GM19035 (cell line): ENCODE measurements around the gene VPS37C.
"Not testable (repeated sequence)": the region's sequence is repeated elsewhere in the genome, so short reads cannot be mapped to it uniquely, and the experiment has no call there.

Experiments
- ATAC-seq: cut with Tn5 transposase; IDR thresholded peaks from one replicate; pipeline ENCODE4 v1.9.1; 2021; ENCODE audit not compliant: unreplicated experiment

Gene VPS37C

DNA sequence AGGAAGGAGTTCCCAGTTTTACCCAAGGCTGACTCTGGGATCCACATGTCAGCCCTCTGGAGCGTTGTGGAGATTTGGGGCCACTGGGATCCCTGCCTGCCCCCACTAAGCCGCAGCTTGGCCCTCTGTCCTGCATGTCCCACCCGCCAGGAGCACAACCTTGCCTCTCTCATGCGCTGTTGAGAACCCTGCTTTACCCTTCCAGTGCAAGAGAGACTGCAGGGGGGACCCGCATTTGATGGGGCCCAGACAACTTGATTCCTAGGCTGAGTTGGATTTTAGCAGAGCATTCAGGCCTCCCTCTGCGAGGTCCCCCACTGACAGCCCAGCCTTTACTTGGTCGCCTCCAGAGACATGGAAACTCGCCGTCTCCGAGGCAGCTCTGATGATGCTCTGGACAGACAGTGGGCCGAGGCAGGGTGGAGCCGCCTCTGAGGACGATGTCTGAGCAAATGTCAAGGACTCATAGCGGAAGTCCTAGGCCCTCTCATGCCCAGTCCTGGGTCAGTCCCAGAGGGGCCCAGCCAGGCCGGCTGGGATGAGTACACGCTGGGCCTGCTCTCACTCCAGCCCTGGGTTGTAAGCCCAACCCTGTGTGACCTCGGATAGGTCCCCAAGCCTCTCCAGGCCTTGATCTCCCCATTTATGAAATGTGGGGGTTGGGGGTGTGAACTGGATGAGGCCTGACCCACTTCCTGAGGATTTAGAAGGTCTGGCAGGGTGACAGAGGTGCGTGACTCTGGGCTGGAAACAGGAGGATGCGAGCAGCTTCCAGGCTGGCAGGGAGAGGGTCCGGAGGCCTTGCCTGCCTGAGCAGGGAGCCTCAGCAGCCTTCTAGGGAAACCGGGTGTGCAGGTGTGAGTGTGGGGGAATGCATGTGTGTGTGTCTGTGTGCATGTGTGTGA is 58.3 kb downstream of the VPS37C start:
- ATAC-seq, result no peak

DNA sequence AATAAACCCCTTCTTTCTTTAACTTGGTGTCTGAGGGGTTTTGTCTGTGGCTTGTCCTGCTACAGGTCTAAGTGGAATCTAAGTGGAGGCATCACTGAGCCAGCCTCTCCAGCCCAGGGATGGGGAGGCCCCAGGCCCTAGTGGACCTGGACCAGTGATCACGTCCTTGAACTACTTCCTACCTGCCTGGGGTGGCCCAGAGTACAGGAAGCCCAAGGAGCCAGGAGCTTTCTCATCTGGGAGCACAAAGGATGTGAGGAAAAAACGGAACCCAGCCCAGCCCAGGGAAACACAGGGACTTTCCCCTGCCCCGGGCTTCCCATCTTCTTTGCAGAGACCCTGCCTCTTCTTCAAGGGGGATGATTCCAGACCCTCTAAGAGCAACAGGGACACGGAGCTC is 62.4 kb downstream of the VPS37C start:
- no peak for ATAC-seq

DNA sequence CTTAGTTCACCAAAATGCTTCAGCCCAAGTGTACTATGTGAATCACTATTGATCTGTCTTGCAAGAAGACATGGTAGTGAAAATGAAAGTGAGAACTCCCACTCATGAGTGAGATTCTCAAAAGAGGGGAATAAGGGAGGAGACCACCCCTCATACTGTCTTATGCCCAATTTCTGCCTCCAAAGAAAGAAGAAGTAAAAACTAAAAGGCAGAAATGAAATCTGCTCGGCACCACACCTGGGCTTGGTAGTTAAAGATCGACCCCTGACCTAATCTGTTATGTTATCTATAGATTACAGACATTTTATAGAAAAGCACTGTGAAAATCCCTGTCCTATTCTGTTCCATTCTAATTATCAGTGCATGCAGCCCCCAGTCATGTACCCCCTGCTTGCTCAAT is 63.0 kb downstream of the VPS37C start:
- not testable (repeated sequence) for ATAC-seq

DNA sequence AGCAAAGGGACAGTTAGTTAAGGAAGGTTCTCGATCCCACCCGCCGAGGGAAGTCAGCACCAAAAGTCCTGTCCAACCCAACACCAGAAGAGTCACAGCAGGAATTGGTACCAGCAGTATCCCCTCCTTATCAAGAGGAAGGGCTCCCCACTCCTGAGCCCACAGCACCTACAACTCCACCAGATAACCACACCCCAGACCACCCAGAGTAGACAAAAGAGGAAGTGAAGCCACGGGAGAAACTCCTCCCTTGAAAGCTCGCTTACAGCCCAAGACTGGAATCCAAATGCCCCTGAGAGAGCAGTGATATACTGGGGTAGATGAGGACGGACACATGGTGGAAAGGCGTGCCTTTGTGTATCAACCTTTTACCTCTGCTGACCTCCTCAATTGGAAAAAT is 66.2 kb downstream of the VPS37C start:
- ATAC-seq, result no peak

DNA sequence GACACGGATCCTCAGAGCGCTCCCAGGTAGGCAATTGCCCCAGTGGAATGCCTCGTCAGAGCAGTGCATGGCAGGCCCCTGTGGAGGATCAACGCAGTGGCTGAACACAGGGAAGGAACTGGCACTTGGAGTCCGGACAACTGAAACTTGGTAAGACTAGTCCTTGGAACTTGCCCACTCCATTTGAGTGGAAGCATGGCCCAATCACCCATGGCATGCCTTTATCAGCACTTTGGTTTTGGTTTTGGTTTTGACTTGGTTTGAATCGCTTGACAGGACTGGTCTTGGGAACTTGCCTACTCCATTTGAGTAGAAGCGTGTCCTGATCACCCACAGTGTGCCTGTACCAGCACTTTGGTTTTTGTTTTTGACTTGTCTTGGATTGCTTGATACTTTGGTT is 67.1 kb downstream of the VPS37C start:
- not testable (repeated sequence) for ATAC-seq

DNA sequence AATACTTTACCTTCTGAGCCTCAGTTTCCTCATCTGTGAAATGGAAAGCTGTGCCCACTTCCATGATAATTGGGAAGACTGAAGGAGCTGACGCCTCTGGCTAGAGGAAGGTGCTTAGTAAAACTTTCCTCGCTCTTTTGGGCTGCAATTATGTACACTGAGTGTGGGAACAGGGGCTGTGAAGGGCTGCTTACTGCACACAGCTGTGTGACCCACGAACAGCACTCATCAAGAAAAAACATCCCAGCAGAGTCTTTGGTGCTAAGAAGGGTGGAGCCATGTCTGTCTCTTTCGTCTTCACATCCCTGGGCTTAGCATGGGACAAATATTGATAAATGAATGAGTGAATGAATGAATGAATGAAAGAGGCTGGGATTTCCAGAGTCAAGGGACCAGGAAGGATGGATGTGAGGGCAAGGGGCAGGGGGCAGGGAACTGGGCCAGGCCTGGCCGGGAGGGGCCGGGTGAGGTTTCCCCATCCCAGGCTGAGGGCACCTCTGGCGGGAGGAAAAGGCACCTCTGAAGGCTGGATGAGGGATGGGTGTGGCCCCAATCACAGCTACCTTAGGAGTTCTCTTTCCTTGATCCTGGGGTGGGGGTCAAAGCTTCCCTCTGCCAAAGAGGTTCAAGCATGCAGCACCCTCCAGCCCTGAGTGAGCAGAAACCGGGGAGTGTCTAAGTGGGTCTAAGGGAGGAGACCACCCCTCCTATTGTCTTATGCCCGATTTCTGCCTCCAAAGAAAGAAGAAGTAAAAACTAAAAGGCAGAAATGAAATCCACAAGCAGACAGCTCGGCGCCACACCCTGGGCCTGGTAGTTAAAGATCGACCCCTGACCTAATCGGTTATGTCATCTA is 68.1 kb downstream of the VPS37C start:
- no peak for ATAC-seq

DNA sequence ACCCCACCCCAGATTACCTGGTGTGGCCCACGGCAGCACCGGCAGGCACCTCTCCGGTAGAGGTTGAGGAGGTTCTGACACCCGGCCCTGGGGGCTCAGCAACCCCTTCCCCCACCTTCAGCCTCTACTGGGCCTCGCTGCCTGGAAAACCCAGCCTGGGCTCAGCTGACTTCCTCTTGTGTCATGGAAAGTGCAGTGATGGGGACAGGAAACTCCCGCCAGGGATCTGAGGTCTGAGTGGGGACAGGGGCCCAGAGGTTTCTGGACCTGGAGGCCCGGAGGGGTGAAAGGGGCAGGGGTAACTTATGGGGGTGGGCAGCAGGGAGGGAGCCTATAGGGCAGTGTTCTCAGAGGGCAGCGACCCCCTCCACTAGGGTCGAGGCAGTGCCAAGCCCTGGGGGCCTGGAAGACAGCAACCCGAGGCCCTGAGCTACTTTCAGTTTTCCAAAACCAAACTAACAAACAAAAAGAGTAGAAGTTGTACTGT is 68.9 kb downstream of the VPS37C start:
- ATAC-seq, result no peak

DNA sequence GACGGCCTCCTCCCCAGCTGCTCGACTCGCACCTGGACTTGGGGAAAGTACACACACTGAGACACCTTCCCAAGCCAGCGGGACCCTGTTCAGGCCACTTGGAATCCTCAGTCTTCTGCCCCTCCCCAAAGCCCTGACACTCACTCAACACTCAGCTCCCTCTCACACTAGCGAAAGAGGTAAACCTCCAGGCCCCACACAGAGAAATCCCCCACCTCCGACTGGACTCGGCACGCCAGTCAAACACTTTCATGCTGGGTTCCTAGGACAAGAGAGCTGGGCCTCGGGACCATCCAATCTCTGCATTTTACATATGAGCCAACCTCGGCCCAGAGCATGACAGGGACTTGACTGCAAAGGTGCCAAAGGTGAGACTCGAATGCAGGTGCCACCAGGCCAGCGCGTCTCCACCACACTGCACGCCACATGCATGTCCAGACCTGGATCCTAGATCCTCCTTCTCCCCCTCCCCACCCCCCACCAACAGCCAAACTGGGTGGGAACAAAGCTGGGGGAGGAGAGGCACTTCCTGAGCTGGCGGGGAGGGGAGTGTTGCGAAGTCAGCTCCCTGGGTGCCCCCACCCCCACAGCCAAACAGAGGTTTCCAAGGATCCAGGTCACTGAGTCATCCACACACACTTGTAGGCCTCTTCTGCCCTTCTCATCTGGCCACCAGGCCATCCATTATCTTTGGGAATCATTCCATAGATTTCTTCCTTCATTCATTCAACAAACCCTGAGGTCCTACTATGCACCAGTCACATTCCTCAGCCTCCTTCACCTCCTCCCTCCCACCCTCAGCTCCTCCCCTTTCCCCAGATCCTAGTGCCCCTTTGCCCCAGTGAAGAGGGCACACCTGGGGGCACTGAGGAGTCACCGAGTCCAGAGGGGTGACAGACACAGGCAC is 69.6 kb downstream of the VPS37C start:
- no peak for ATAC-seq

DNA sequence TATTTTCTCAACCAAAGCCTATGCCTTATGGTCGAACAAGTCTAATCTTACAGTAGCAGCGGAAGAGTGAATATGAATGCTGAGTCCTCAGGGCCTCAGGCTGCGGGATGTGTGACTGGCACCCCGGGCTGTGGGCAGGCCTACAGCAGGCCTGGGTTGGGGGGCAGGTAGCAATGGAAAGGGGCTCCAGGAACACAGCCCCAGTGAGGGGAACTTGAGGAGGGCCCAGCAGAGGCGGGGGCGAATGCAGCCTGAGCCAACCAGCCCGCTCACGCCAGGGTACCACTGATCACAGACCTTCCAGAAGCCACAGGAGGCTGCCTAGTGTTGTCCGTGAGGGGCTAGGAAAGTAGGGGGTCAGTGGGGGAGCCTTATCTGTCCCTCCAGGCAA is 70.2 kb downstream of the VPS37C start:
- ATAC-seq, result no peak

DNA sequence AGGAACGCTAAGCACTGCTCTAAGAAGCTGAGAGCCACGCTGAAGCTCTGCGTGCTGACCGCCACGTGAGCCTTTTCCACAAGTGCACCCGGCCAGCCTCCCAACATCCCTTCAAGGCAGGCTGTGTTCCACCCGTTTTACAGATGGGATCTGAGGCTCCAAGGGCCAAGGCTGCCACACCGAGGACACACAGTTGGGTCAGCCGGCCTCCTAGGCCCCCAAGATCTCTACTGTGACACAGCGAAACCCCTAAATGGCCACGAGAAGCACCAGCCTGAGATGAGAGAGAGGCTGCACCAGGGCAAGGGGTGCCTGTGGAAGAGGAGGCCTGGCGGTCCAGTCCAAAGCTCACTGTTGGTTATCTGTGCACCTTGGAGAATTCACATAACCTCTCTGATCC is 70.7 kb downstream of the VPS37C start:
- no peak for ATAC-seq

DNA sequence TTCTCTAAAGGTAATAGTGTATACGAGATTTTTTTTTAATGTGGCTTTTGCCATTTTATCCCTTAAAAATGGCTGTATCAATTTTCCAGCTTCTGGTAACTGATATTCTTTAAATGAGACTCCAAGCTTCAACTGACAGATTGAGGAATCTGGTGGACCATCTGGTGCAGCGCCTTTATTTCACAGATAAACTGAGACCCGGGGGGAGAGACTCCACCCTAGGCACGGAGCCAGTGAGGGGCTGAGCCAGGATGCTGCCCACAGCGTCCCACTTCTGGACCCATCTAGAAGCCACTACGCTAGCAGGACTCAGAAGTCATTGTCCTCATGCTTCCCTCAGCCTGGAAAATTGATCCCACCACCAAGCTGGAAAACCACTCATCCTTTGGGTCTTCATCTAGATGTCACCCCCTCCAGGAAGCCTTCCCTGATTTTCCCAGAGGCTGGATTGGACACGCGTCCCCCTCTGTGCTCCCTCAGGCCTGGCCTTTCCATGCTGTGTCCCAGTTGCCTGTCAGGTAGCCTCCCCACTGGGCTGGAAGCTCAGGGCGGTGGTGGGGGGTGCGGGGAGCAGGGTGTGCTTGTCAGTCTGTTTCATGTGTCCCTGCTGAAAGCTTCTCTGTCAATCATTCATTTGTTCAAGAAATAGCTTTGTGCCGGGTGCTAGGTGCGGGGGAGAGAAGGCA is 71.3 kb downstream of the VPS37C start:
- no peak for ATAC-seq

DNA sequence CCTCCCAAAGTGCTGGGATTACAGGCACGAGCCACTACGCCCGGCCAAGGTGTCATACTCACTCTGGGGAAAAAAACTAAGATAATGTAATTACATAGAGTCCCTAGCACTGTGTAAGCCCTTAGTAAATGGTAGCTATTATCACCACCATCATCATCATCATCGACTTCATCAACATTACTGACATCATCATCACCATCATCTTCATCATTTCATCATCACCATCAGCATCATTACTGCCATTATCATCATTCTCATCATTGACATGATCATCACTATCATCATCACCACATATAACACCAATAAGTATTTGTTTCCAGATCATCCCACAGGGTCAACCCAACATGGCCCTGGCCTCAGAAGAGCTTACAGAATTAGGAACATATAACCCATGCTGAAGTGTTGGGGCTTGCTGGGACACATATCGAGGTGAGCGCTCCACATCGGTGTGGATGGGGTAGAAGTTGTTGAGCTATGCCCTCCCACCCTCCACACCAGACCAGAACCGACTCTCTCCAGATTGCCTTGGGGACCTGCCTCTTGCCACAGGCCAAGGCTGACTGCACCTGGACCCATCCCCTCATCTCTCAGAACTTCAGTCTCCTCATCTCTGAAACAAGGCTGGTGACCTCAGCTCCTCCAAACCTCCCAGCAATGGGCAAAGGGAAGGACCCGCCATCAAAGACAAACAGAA is 73.7 kb downstream of the VPS37C start:
- no peak for ATAC-seq

DNA sequence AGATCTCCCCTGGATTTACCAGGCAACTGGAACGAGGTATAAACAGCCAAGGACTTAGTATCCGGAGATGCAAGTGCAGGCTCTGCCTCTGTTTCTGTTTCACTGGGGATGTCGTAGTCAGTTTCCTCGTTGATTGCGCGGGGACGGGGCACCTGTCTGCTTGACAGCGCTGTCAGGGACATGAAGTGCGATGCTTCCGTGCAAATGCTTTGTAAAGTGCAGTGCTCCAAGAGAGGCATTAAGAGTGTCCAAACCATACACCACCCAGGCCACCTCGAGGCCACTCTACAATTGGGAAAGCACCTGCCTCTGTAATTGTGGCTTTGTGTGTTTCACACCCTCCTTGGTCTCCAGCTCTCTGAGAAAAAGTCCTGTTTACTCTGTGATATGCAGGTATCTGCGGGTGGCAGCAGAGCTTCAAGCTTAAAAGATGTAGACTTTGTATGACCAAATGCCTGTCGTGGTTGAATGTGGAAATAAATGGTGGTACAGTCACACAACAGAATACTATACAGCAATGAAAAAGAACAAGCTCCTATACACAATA is 77.6 kb downstream of the VPS37C start:
- ATAC-seq, result no peak

DNA sequence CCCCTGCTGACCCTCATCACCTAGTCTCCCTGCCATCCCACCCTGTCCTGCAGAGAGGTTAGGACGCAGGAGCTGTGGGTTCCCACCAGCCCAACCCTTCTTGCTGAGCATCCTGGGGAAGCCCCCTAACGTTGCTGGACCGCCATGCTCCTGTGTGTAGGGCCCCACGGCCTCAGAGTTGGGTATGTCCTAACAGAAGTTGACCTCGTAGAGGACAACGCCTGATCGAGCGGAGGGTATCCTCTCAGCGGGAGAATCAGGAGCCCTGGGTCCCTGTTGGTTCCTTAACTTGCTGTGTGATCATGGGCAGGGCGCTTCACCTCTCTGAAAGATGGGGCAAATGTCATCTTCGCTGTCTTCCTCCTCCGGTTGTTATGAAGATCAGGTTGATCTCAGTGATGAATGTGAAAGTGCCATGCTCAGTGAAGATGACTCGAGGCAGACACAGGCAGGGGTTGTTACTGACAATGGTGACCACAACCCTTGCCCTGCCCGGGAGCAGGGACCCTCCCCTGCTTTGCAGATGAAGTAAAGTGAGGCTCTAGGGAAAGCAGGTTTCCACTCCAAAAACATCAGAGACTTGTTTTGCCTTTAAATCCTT is 78.2 kb downstream of the VPS37C start:
- ATAC-seq, result no peak

DNA sequence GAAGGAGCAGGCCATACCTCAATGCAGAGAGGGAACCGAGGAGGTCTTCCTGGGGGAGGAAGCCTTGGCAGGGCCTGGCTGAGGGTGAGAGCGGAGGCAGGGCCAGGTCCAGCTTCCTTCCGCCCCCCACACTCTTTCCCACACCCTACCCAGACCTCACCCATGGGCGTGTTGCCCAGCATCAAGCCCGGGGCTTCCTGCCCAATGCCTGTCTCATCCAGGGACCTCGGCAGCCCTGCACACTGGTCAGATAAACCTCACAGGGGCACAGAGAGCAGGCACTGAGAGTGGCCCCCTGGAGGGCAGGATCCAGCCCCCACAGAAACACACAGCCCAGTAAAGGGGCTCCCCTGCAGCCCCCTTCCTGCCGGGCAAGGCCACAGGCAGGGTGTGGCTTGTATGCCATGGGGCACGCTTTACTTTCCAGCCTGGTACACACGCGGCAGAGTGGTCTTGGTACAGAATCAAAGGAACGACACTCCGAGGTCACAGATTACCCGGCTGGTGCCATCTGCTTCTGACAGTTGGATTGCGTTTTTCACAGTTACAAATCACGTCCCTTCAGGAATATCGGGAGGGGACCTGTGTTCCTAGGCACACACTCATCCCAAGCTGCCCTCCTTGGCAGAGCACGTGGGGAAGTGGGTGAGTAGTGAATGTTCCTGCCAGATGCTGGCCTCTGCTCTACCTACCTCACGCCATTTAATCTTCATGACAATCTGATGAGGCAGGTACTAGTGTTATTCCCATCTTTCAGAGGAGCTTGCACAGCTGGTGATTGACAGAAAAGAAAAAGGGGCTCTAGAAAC is 79.0 kb downstream of the VPS37C start:
- ATAC-seq, result no peak

DNA sequence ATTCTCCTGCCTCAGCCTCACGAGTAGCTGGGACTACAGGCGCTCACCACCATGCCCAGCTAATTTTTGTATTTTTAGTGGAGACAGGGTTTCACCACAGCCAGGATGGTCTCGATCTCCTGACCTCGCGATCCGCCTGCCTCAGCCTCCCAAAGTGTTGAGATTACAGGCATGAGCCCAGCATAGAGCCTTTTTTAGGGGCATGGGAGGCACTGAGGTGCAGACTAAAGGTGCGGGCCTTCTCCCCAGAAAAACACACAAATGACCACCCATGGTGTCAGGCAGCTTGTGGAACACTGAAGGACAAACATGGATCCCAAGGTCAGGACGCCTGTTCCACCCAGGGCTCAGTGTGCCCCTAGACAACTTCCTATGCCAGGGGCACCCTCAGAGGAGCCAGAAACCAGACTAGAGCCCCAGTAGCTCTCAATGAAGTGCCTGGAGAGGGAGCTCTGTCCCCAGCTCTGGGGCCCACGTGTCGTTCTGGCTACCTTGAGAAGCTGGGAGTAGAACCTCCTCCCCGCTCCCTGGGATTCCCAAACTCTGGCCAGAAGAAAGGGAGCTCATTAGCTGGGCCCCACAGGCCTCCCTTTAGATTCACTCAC is 80.1 kb downstream of the VPS37C start:
- ATAC-seq, result no peak

DNA sequence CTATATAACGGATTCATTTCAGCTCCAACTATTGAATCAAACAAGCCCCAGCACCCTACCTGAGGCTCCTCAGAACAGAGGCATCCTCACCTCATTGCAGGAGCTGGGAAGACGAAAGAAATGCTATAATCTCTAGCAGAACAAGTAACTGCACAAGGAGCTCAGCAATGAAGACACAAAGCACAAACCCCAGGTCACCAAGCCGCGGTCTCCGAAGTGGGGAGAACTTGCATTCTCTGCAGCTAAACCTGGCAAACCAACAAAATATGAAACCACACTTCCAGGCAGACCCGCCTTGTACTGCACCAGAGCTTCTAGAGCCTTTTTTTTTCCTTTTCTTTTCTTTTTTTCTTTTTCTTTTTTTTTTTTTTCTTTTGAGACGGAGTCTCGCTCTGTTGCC is 80.7 kb downstream of the VPS37C start:
- ATAC-seq, result no peak
